Superior temporal gyrus (tissue), 1 donor: ENCODE measurements around the gene ZNF254.
"Not testable (repeated sequence)": the region's sequence is repeated elsewhere in the genome, so short reads cannot be mapped to it uniquely, and the experiment has no call there.

Experiments
- DNase-seq: peaks from one replicate; pipeline ENCODE4 v3.0.0-alpha.2; 2016; ENCODE audit errors: extremely low spot score

ZNF254 gene

DNA sequence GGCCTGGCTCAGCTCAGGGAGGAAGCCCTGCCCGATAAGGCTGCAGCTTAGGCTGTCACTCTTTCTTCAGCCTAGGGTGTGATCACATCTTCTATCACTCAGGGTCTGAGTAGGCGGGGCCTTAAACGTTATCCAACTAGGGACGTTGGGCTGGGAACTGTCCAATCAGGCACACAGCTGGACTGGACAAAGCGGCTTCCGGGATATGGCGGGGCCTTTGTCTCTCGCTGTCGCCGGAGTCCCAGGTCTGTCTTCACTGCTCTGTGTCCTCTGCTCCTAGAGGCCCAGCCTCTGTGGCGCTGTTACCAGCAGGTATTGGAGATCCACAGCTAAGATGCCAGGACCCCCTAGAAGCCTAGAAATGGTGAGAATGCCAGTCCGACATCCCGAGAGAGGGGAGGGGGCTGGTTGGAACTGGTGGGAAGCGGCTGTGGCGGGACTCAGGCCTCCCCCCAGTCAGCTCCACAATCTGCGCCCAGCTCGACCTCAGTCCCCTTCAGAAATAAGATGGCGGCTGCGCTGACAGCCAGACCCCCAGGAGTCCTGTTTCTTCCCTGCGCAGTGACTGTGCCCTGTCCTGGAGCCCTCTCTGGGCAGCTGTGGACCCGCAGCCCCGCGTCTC, at the start of gene ZNF254:
Gene ZNF254 (plus strand): TSS at position 214 of the 622 bp plus-strand sequence. CDS start 121 bp downstream, at position 335.
- DNase-seq, result peak; percentile 97

DNA sequence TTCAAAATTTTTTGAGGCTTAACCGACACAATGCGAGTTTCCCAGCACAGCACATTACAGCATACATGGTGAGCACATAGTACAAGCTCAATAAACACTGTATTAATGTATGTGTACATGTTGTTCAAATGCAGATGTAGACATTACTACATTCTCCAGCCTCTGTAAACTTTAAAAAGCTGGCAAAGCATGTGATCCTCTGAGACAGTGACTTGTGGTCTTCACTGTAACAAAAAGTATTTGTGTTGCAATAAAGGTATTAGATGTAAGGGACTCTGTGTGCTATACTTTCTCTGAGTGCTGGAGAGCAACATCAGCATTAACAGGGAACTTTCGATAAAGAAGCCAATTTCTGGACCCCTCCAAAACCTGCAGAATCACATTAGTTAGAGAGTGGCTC, 46.4 kb upstream of the ZNF254 start:
- no peak for DNase-seq

- not testable (repeated sequence) for DNase-seq
Observed at GRCh38 chr19:24041326-24041725, 45.7 kb upstream of the ZNF254 start.

DNA sequence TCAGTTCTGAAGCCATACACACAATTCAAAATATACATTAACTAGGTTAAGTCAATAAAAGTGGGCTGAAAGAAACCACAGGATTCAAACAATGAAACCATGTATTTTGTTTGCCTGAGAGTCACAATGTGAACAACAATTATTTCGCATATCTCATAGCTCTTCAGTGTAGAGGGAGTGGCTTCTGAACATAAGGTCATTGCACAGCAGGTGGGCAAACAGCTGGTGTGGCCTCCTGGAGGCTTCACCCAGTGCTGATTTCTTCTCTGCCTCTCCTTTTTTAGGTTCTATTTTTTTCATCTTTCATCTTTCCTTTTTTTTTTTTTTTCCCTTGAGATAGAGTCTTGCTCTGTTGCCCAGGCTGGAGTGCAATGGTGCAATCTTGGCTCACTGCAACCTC, 40.4 kb upstream of the ZNF254 start:
- no peak for DNase-seq

DNA sequence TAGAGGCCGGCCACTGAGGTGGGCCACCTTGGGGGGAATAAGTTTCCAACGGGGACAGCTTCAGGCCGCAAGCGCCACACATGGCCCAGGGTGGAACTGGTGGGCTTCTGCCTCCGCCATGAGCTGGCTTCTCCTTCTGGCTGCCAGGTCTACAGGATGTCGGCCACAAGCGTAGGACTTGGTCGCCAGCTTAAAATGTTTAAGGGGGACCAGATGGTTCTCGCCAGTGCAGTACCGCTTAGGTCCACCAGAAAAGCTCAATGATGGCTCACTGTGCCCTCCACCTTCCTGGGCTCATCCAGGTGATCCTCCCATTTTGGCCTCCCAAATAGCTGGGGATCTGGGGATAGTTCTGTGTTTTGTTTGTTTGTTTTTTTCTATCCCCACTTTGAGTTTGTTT, 38.7 kb upstream of the ZNF254 start:
- no peak for DNase-seq

- DNase-seq, result no peak
Observed at GRCh38 chr19:24049537-24049936, 37.5 kb upstream of the ZNF254 start.

DNA sequence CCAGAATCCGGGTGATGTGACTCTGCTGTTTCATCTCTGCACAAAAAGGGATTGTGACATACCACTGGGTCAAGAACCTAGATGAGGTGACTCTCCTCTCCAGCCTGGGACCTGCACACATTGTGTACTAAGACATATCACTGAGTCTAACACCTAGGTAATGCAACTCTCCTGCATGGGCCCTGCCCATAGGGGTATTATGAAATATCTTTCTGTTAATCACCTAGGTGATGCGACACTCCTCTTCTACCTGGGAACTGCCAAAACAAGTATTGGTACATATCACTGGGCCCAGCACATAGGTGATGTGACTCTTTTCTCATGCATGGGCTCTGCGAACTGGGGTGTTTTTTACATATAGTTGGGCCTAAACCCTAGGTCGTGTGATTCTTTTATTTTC, 35.5 kb upstream of the ZNF254 start:
- no peak for DNase-seq

DNA sequence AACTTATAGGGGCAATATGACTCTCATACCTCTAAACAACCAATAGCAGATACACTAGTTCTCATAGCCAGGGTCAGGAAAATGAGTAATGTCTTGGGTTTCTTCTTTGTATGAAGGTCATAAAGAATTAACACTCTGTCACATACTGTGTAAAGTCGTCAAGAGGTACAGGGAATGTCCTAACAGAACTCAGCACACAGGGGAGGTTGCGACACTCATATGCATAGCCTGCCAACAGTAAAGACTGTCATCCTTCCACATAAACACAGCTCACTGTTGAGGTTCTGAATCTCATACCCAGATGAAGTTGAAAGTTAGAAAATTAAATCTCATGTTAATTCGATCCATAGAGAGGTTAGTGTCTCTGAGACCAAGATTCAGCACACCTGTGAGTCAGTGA, 34.2 kb upstream of the ZNF254 start:
- DNase-seq, result no peak

- no peak for DNase-seq
Observed at GRCh38 chr19:24053601-24054000, 33.4 kb upstream of the ZNF254 start.

- peak; percentile 20 for DNase-seq
Observed at GRCh38 chr19:24054044-24054935, 32.7 kb upstream of the ZNF254 start.

DNA sequence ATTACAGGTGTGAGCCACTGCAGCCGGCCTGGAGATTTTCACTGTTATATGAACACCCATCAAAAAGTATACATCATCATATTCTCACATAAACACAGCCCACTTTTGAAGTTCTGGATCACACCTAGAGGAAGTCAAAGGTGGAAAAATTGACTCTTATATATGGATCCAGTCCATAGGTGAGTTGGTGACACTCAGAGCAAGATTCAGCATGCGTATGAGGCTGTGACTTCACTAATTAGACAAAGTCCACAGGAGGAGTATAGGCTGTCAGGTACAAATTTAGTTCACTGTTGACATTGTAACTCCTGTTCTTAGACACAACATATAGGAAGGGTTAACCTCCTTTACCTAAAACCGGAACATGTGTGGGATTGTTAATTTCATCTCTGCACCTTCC, 31.4 kb upstream of the ZNF254 start:
- DNase-seq, result no peak

DNA sequence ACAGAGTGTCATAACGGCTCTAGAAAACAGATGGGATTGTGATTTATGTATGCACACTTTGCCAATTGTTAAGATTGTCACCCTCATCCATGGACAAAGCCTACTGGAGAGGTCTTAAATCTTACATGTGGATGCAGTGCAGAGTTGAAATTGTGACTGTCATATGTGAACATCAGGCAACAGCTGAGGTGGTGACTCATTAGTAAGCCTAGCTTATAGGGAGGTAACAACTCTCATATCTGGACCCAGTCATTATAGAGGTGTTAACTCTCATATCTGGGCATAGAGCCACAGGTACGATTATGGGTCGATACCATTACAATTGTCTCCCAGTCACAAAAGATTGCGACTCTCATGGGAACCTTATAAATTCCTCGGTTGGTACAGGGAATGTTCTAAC, 29.8 kb upstream of the ZNF254 start:
- DNase-seq, result no peak

DNA sequence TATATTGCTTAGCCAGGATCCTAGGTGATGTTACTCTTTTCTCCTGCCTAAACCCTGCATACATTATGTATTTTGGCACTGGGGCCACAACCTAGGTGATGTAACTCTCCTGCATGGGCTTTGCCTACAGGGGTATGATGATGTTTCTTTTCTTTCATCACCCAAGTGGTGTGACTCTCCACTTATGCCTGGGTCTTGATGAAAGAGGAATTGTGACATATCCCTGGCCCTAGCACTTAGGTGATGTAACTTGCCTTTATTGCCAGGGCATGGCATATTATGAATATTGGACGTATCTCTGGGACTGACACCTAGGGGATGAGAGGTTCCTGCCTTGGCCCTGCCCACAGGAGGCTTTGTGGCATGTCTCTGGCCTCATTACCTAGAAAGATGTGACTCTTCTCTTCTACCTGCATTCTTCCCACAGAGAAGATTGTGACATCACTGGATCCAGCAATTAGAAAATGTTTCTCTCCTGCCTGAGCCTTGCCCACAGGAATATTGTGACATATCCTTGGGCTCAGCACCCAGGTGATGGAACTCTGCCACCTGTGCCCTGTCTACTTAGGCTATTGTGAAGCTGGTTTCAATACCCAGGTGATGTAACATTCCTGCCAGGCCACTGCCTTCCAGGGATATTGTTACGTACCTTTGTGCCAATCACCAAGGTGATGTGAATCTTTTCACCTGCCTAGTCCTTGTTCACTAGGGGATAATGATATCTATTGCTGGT, 27.3 kb upstream of the ZNF254 start:
- DNase-seq, result no peak

DNA sequence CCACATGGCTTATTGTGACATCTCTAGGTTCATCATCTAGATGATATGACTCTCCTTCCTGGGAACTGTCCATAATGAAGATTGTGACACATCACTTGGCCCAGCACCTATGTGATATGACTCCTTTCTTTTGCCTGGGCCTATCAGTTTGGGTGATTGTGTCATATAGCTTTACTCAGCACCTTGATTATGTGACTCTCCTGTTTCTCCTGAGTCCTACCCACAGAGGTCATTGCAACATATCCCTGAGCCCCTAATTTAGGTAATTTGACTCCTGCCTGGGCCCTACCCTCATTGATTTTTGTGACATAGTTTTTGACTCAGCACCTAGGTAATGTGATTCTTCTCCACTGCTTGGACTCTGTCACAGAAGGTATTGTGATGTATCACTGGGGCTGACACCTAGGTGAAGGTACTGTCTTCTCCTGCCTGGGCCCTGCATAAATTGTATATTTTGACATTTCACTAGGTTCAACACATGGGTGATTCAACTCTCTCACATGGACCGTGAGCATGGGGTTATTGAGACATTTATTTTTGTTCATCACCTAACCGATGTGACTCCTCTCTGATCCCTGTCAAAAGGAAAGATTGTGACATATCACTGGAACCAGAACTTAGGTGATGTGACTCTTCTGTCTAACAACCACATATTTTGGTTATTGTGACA, 26.2 kb upstream of the ZNF254 start:
- no peak for DNase-seq

- DNase-seq, result no peak
Observed at GRCh38 chr19:24062190-24062589, 24.8 kb upstream of the ZNF254 start.

DNA sequence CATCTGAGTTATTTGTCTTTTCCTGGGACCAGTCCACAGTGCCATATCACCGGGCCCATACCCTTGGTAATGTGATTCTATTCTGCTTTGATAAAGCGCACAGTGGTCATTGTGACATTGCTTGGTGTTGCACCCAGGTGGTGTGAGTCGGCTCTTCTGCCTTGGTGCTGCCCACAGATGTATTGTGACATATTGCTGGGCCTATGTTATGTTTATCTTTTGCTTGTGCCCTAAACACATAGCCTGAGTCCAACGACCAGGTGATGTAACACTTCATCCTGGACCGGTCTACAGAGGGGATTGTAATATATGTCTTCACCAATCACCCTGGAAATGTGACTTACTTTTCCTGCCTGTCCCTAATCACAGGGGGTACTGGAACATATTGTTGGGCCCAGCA, 23.7 kb upstream of the ZNF254 start:
- DNase-seq, result no peak

DNA sequence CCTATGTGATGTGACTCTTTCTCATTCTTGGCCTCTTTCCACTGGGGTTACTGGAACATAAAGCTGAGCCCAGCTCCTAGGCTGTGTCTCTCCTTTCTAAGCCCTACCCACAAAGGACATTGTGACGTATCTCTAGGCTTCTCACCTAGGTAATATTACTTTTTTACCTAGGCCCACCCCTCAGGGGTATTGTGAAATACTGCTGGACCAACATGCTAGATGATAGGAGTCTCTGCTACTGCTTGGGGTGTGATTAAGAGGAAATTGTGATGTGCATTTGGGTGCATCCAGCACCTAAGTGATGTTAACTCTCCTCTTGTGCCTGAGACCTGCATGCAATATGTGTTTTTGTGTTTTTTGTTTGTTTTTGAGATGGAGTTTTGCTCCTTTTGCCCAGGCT, 22.8 kb upstream of the ZNF254 start:
- DNase-seq, result no peak

GRCh38 chr19:24065243-24065642, 21.7 kb upstream of the ZNF254 start:
- DNase-seq, result no peak

GRCh38 chr19:24065865-24066604, 21.0 kb upstream of the ZNF254 start:
- DNase-seq, result no peak

DNA sequence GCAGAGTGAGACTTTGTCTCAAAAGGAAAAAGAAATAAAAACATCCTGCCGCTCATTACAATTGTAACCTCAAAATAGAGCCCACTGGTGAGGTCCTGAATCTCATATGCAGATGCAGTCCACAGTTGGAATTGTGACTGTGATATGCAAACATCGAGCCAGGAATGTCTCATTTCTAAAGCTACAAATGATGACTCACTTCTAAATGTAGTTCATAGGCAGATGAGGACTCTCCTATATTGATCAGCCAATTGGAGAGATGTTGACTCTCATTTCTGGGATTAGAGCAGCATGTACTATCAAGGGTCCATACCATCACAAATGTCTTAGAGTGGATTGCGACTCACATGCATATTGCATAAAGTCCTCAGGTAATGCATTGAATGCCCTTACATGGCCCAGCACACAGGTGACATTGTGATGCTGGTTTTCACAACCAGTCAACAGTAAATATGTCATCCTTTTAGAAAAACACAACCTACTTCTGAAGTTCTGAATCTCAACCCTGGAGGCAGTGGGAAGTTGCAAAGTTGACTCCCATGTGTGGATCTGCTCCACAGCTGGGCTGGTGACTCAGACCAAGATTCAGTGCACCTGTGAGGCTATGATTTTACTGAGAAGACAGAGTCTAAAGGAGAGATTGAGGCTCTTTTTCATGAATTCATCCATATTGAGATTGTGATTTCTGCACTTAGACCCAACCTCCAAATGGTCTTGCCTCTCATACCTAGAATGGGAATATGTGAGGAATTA, 16.9 kb upstream of the ZNF254 start:
- DNase-seq, result no peak

DNA sequence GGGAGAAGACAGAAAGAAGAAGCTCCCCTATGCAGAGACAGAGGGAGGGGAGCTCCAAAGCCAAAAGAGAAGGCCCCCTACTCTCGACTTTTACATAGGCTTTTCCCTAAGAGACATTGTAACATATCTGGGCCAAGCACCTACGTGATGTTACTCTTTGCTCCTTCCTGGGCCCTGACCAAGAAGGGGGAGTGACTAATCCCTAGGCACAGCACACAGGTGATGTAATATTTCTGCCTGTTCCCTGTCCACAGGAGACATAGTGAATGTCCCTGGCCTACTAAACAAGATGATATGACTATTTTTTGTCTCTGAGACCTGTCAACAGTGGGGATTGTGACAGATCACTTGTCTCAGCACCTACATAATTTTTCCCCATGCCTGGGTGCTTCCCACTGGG, 15.9 kb upstream of the ZNF254 start:
- no peak for DNase-seq
